OCI-LY3 (cell line): ENCODE data around the gene TM9SF2.

ENCODE experiments used
- CTCF ChIP-seq: fragments of 200-600, 300-600 bp; sonication (generic); IDR thresholded peaks from 2 replicates; pipeline ENCODE4 v1.5.1; 2014; ENCODE audit warnings: antibody characterized with exemption, low read length, low read depth
- EZH2phosphoT487 ChIP-seq: fragments of 200-600 bp; shearing (Covaris generic); IDR thresholded peaks from 2 replicates; pipeline ENCODE4 v1.6.1; 2018; ENCODE audit warnings: antibody characterized with exemption, mixed run types, low read depth

DNA sequence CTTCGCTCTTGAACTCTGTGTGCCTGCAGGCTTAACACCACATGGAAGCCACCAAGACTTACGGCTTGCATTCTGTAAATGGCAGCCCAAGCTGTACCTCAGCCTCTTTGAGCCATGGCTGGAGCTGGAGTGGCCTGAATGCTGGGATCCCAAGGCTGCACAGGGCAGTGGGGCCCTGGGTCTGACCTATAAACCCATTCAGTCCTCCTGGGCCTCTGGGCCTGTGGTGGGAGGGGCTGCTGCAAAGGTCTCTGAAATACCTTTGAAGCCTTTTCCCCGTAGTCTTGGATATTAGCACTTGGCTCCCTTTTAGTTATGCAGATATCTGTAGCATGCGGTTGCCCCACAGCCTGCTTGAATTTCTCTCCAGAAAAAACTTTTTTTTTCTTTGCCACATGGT, 8.2 kb downstream of the TM9SF2 start:
- TF ChIP-seq EZH2phosphoT487 (no peak), CTCF (no peak)
